DND-41 (cell line): ENCODE data around the gene MAGI3.

Source experiments
- ATAC-seq: fragments of 200-7000 bp; cut with Tn5 transposase; 3 replicates; pipeline ENCODE4 v1.9.1; 2021; ENCODE audit warnings: low read depth; ENCODE audit not compliant: insufficient read depth
- DNase-seq: peaks from one replicate; pipeline ENCODE4 v3.0.0-alpha.2; 2020
- H2AFZ ChIP-seq: 2 replicates; pipeline ENCODE4 v1.6.0; 2012; ENCODE audit warnings: low read depth, low read length
- H3K27ac ChIP-seq: 2 replicates; pipeline ENCODE4 v1.5.1; 2012; ENCODE audit warnings: low read length, inconsistent platforms
- H3K27me3 ChIP-seq: fragments of 200-600 bp; sonication (generic); 2 replicates; pipeline ENCODE4 v1.6.0; 2012; ENCODE audit warnings: low read length, mild to moderate bottlenecking, inconsistent platforms; ENCODE audit not compliant: insufficient read depth, poor library complexity
- H3K36me3 ChIP-seq: 2 replicates; pipeline ENCODE4 v1.5.1; 2012; ENCODE audit warnings: low read length, inconsistent platforms; ENCODE audit not compliant: insufficient read depth
- H3K4me1 ChIP-seq: 2 replicates; pipeline ENCODE4 v1.5.1; 2012; ENCODE audit warnings: mild to moderate bottlenecking, low read length; ENCODE audit not compliant: insufficient read depth
- H3K4me2 ChIP-seq: 2 replicates; pipeline ENCODE4 v1.6.0; 2012; ENCODE audit warnings: mild to moderate bottlenecking, moderate library complexity, low read length, inconsistent platforms; ENCODE audit not compliant: insufficient read depth
- H3K4me3 ChIP-seq, 2 experiments: fragments of 200-600 bp in 1 of 2; shearing (Covaris generic) in 1 of 2; 2 replicates each; pipeline ENCODE4 v1.5.1; 2012 to 2016; ENCODE audit warnings: inconsistent platforms in 2 of 2, low read length in 2 of 2, mild to moderate bottlenecking in 2 of 2, low read depth in 1 of 2, moderate library complexity in 1 of 2
- H3K79me2 ChIP-seq: 2 replicates; pipeline ENCODE4 v1.6.0; 2012; ENCODE audit warnings: low read length, inconsistent platforms; ENCODE audit not compliant: insufficient read depth
- H3K9ac ChIP-seq: 2 replicates; pipeline ENCODE4 v1.6.0; 2012; ENCODE audit warnings: low read depth, mild to moderate bottlenecking, inconsistent platforms, low read length, moderate library complexity
- H3K9me3 ChIP-seq: 2 replicates; pipeline ENCODE4 v1.5.1; 2012; ENCODE audit warnings: low read length, moderate library complexity, mild to moderate bottlenecking, inconsistent platforms; ENCODE audit not compliant: insufficient read depth, severe bottlenecking
- H4K20me1 ChIP-seq: 2 replicates; pipeline ENCODE4 v1.6.0; 2012; ENCODE audit warnings: low read length; ENCODE audit not compliant: insufficient read depth
- EZH2 ChIP-seq: IDR thresholded peaks from 3 replicates; pipeline ENCODE4 v1.6.1; 2012; ENCODE audit warnings: borderline replicate concordance, low read depth, mild to moderate bottlenecking, moderate library complexity, low read length, inconsistent platforms; ENCODE audit not compliant: severe bottlenecking
- TF ChIP-seq, protein P1 (sequence below): IDR thresholded peaks from 2 replicates; pipeline ENCODE4 v1.5.1; 2012; ENCODE audit warnings: borderline replicate concordance, low read length, moderate library complexity, mild to moderate bottlenecking; ENCODE audit not compliant: poor library complexity, severe bottlenecking; ENCODE audit errors: extremely low read depth

Gene MAGI3

DNA sequence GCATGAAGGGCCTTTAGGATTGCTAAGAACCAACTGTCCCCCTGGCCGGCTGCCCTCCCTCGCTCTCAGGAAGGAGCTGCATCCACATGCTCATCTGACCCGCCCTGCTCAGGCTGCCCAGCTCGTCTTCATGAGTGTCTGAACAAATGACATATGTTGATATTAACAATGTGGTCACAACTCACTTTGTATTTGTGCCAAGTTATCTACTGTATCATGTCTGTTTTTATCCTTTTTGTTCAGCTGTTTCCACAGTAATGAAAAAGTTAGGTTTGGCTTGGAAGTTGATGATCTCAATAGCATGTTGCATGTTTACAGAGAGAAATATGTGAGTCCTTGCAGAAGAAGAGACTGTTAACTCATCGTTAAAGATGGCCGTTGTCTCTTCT lies 293.8 kb downstream of the MAGI3 start:
- Histone ChIP-seq H3K36me3 (peaks cover 15% of the 10 kb centered on the region; the same call in 1 of the 2 replicates), H2AFZ (no peak overlapping the region), H3K4me3 (no peak overlapping the region), H3K79me2 (no peaks in the 10 kb centered on the region), H3K4me2 (no peak overlapping the region), H3K9me3 (no peaks in the 10 kb centered on the region), H4K20me1 (no peaks in the 10 kb centered on the region), H3K27me3 (no peaks in the 10 kb centered on the region), H3K4me1 (no peaks in the 10 kb centered on the region), H3K9ac (no peak overlapping the region), H3K27ac (no peak overlapping the region)
- TF ChIP-seq, protein P1, sequence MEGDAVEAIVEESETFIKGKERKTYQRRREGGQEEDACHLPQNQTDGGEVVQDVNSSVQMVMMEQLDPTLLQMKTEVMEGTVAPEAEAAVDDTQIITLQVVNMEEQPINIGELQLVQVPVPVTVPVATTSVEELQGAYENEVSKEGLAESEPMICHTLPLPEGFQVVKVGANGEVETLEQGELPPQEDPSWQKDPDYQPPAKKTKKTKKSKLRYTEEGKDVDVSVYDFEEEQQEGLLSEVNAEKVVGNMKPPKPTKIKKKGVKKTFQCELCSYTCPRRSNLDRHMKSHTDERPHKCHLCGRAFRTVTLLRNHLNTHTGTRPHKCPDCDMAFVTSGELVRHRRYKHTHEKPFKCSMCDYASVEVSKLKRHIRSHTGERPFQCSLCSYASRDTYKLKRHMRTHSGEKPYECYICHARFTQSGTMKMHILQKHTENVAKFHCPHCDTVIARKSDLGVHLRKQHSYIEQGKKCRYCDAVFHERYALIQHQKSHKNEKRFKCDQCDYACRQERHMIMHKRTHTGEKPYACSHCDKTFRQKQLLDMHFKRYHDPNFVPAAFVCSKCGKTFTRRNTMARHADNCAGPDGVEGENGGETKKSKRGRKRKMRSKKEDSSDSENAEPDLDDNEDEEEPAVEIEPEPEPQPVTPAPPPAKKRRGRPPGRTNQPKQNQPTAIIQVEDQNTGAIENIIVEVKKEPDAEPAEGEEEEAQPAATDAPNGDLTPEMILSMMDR: no peak
- no peak for TF ChIP-seq EZH2
- DNase-seq (no peak), ATAC-seq (no peak)

GRCh38 chr1:113686891-113687618 lies 296.7 kb downstream of the MAGI3 start:
- Histone ChIP-seq H3K4me3 (no peak overlapping the region), H3K9ac (no peak overlapping the region), H4K20me1 (no peaks in the 10 kb centered on the region), H3K79me2 (no peaks in the 10 kb centered on the region), H3K27me3 (no peaks in the 10 kb centered on the region), H3K4me2 (no peak overlapping the region), H3K9me3 (no peaks in the 10 kb centered on the region), H3K27ac (no peak overlapping the region), H2AFZ (no peak overlapping the region), H3K36me3 (peaks cover 15% of the 10 kb centered on the region; the same call in 1 of the 2 replicates), H3K4me1 (no peaks in the 10 kb centered on the region)
- no peak for DNase-seq
- no peak for ATAC-seq
- no peak for TF ChIP-seq EZH2
- TF ChIP-seq, protein P1: no peak

DNA sequence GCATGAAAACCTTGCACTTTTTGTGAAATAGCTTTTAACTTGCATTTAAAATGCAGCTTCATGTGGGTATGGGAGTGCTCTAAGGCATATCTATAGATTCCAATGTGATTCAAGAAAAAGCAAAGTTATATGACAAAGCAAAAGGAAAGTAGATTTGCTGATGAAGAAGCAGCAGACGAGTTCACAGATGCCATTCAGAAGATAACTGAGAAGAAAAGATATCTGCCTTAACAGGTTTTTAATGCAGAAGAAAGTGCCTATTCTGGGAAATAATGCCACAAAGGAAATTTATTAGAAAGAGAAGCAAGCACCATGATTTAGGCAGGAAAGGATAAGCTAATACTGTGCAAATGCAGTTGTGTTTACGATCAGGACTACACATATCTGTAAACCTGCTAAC lies 300.9 kb downstream of the MAGI3 start:
- H4K20me1 ChIP-seq: no peaks in the 10 kb centered on the region
- peaks cover 18% of the 10 kb centered on the region; the same call in 1 of the 2 replicates for H3K36me3 ChIP-seq
- H3K4me2 ChIP-seq: no peak overlapping the region
- H2AFZ ChIP-seq: no peak overlapping the region
- no peaks in the 10 kb centered on the region for H3K79me2 ChIP-seq
- H3K27ac ChIP-seq: no peak overlapping the region
- H3K4me3 ChIP-seq: no peak overlapping the region
- no peaks in the 10 kb centered on the region for H3K4me1 ChIP-seq
- no peak overlapping the region for H3K9ac ChIP-seq
- DNase-seq: no peak
- H3K9me3 ChIP-seq: peaks cover 26% of the 10 kb centered on the region
- TF ChIP-seq, protein P1: no peak
- no peak for TF ChIP-seq EZH2
- no peaks in the 10 kb centered on the region for H3K27me3 ChIP-seq
- no peak for ATAC-seq

- Histone ChIP-seq H3K27ac (no peak overlapping the region), H3K4me1 (no peaks in the 10 kb centered on the region), H3K79me2 (no peaks in the 10 kb centered on the region), H3K36me3 (peaks cover 24% of the 10 kb centered on the region; the same call in 1 of the 2 replicates), H3K4me3 (no peak overlapping the region), H3K27me3 (no peaks in the 10 kb centered on the region), H3K9me3 (peaks cover 28% of the 10 kb centered on the region), H3K4me2 (no peak overlapping the region), H4K20me1 (no peaks in the 10 kb centered on the region), H3K9ac (no peak overlapping the region), H2AFZ (no peak overlapping the region)
- no peak for TF ChIP-seq EZH2
- TF ChIP-seq, protein P1: no peak
- no peak for DNase-seq
- ATAC-seq: no peak
Observed at GRCh38 chr1:113692342-113692741, 302.0 kb downstream of the MAGI3 start.
